Measurements from ENCODE around the gene STXBP1. TPM values are rescaled to one million over a fixed set of nuclear protein-coding genes. Genes with fewer than 3 reads are reported as not detected.

The STXBP1 gene
- total and polyA plus RNA-seq, 2 donors (not counting 3 experiments of a cell fraction or from before 2014, with no cell fraction given): 18.8 to 51.3 TPM

DNA sequence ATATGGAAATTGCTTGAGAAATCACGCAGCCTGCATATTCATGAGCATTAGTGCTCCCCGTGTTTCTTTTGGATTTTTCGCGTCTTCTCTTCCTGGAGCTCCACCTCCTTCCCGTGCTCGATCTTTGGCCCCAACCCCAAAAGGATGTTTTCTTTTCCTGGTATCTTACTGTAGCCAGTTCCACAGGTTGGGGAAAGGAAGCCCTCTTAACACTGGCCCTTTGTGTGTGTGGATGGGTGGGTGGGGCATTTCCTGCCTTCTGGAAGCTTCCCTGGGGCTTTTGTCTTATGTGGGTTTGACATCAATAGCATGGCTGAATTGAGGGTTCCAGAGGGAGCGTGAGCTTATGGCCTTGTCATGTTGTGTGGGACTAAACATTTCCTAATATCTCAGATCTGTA is 21.9 kb downstream of the STXBP1 start:
- H3K9me1 ChIP-seq (replicated peaks; ENCODE audit: control insufficient read depth, extremely low read depth, insufficient read depth, low read length): no peaks in the 10 kb centered on the region
- H3K36me3 ChIP-seq (ENCODE audit: control insufficient read depth in 2 of 2, extremely low read depth in 1 of 2, insufficient read depth in 2 of 2, low read length in 2 of 2): no peaks in the 10 kb centered on the region
- intact Hi-C loops (cut with micrococcal nuclease) (no loop called here), dilution Hi-C loops (cut with MboI; ENCODE audit: extremely low pct_ligation_motif_present, low sequenced_read_pairs) (no loop called here)
- DNase-seq (ENCODE audit: low read depth, low spot score): peak; percentile 49
- TF ChIP-seq, protein P1, sequence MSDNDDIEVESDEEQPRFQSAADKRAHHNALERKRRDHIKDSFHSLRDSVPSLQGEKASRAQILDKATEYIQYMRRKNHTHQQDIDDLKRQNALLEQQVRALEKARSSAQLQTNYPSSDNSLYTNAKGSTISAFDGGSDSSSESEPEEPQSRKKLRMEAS (IDR thresholded peaks at IDR 0.05; ENCODE audit: insufficient read depth, insufficient read length): no peak
- TF ChIP-seq FOS (IDR thresholded peaks at IDR 0.05; ENCODE audit: borderline replicate concordance, insufficient read depth, low read length): no peak
- TF ChIP-seq JUN (IDR thresholded peaks at IDR 0.05; ENCODE audit: borderline replicate concordance, insufficient read depth, insufficient read length, low read depth): no peak
- peak; percentile 43 for TF ChIP-seq GATA2 (IDR thresholded peaks at IDR 0.05; ENCODE audit: insufficient read depth, insufficient read length, low read depth, low read length)
- TF ChIP-seq MYC (IDR thresholded peaks at IDR 0.05; ENCODE audit: low read depth, low read length): no peak
- TF ChIP-seq, protein P2, sequence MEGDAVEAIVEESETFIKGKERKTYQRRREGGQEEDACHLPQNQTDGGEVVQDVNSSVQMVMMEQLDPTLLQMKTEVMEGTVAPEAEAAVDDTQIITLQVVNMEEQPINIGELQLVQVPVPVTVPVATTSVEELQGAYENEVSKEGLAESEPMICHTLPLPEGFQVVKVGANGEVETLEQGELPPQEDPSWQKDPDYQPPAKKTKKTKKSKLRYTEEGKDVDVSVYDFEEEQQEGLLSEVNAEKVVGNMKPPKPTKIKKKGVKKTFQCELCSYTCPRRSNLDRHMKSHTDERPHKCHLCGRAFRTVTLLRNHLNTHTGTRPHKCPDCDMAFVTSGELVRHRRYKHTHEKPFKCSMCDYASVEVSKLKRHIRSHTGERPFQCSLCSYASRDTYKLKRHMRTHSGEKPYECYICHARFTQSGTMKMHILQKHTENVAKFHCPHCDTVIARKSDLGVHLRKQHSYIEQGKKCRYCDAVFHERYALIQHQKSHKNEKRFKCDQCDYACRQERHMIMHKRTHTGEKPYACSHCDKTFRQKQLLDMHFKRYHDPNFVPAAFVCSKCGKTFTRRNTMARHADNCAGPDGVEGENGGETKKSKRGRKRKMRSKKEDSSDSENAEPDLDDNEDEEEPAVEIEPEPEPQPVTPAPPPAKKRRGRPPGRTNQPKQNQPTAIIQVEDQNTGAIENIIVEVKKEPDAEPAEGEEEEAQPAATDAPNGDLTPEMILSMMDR (IDR thresholded peaks at IDR 0.05; ENCODE audit: extremely low read depth in 1 of 2, insufficient read depth in 1 of 2, low read depth in 1 of 2, low read length in 2 of 2): no peak
- TF ChIP-seq EZH2 (IDR thresholded peaks at IDR 0.05; ENCODE audit: borderline replicate concordance, low read depth, low read length, severe bottlenecking): no peak
- TF ChIP-seq POLR2A (IDR thresholded peaks at IDR 0.05; ENCODE audit: low read depth, low read length): no peak
- peak; percentile 56 for TF ChIP-seq POLR2AphosphoS5 (IDR thresholded peaks at IDR 0.05; ENCODE audit: insufficient read depth, low read depth, low read length)
- no peak overlapping the region for H3K4me3 ChIP-seq (replicated peaks in 1 of 3; ENCODE audit: insufficient read depth in 1 of 3, low read depth in 1 of 3, low read length in 3 of 3)
- H3K79me2 ChIP-seq (ENCODE audit: control insufficient read depth, insufficient read depth, low read length): no peaks in the 10 kb centered on the region
- H3K9me3 ChIP-seq (replicated peaks; ENCODE audit: control insufficient read depth, insufficient read depth, low read length): no peaks in the 10 kb centered on the region
- ChIA-PET CTCF (interaction anchor here (1.0 to 2.2 kb wide), 7 partner anchors 12 to 101 kb away, joined by 3 to 7 read pairs (median 4); partner anchors contain the start of genes STXBP1 and TOR2A), POLR2A (no interaction called here)
- BruUV-seq (replicated peaks): no TSS peak
- peaks cover 22% of the 10 kb centered on the region for H3K4me1 ChIP-seq (ENCODE audit: control insufficient read depth, extremely low read depth, insufficient read depth, low read length)
- no peaks in the 10 kb centered on the region for H4K20me1 ChIP-seq (replicated peaks; ENCODE audit: control insufficient read depth, extremely low read depth, insufficient read depth, low read length)
- peak overlapping the region; percentile 6 for H3K27ac ChIP-seq (ENCODE audit: insufficient read depth, low read depth, low read length)
- peak overlapping the region; percentile 37 for H3K4me2 ChIP-seq (ENCODE audit: insufficient read depth, low read length)
- peak overlapping the region; percentile 4 for H3K9ac ChIP-seq (replicated peaks; ENCODE audit: extremely low read depth, insufficient read depth, low read length)
- no peaks in the 10 kb centered on the region for H3K27me3 ChIP-seq (ENCODE audit: control insufficient read depth in 2 of 2, insufficient read depth in 2 of 2, low read length in 2 of 2)
- H2AFZ ChIP-seq (ENCODE audit: low read depth, low read length): peak overlapping the region; percentile 50
- FAIRE-seq: peak; percentile 43

Data from endothelial cell of umbilical vein (primary cell).